GM12874 (cell line): ENCODE measurements around the gene FOXS1.

ENCODE experiments used
- TF ChIP-seq, protein P1 (sequence below): IDR thresholded peaks from 2 replicates; pipeline ENCODE4 v1.5.1; 2011; ENCODE audit warnings: low read depth, mild to moderate bottlenecking, control low read depth, low read length, moderate library complexity; ENCODE audit not compliant: insufficient read depth

The FOXS1 gene

GRCh38 chr20:31815408-31816188 lies 29.8 kb downstream of the FOXS1 start:
- TF ChIP-seq, protein P1, sequence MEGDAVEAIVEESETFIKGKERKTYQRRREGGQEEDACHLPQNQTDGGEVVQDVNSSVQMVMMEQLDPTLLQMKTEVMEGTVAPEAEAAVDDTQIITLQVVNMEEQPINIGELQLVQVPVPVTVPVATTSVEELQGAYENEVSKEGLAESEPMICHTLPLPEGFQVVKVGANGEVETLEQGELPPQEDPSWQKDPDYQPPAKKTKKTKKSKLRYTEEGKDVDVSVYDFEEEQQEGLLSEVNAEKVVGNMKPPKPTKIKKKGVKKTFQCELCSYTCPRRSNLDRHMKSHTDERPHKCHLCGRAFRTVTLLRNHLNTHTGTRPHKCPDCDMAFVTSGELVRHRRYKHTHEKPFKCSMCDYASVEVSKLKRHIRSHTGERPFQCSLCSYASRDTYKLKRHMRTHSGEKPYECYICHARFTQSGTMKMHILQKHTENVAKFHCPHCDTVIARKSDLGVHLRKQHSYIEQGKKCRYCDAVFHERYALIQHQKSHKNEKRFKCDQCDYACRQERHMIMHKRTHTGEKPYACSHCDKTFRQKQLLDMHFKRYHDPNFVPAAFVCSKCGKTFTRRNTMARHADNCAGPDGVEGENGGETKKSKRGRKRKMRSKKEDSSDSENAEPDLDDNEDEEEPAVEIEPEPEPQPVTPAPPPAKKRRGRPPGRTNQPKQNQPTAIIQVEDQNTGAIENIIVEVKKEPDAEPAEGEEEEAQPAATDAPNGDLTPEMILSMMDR: no peak

GRCh38 chr20:31813611-31814010 lies 31.8 kb downstream of the FOXS1 start:
- TF ChIP-seq, protein P1: no peak

DNA sequence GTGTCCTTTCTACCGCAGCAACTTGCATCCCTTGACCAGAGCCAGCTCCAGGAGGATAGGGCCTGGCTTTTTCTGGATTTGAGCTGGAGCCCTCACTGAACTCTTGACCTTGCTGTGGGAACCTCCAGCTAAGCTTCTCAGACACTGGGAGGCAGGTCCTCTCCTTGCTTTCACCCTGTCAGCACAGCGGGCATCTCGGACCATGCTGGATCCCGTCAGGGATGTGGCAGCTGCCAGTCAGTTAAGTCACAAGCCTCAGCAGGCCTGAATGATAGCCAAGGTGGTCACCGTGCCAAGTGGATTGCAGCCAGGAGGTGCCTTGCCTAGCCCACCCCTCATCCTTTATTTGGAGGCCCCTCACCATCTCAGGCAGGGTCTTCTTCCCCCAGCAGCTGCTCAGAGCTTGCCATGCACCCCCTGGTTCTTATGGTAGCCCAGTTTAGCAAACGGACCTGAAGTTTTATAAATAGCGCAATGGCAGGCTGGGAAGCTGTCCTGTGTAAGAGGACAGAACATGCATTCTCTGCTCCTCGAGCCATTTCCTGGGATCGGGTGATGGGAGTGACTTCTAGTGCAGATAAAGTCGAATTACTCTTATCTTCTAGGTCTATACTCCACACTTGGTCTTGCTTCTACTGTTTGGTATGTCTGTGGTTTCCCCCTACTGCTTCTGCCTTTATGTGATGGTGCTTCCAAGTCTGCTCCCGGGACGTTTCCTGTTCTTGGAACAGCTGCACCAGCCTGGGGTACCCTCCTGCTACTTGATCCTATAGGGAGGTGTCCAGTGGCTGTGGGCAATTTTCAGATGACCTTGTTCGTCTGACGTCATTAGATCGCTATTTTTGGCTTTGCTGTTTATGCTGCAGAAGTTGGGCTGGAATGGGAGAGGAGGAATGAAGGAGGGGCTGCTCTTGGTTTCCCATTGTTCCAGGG lies 33.3 kb downstream of the FOXS1 start:
- TF ChIP-seq, protein P1: no peak

- TF ChIP-seq, protein P1: no peak
Observed at GRCh38 chr20:31811198-31811597, 34.2 kb downstream of the FOXS1 start.

DNA sequence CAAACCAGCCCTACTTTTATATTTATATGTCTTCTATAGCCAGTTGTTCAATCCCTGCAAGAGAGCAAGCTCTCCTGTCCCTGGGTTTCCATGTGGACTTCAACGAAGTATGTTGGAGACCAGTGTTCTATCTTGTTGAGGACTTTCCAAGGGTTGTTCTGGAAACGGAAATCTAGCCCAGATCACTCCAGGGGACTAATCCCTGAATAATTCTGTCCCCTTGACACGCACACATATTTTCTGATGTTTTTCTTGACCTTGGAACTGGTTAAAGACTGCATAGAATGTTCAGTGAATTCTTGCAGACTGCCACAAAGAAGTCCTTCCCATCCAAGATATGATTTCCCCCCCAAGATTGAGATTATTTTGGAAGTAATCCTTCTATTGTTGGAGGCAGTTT lies 35.7 kb downstream of the FOXS1 start:
- TF ChIP-seq, protein P1: no peak

- TF ChIP-seq, protein P1: no peak
Observed at GRCh38 chr20:31808481-31808880, 36.9 kb downstream of the FOXS1 start.
